Neuronal stem cell (in vitro differentiated cells): ENCODE measurements around the gene SH2D2A.

Experiments used
- DNase-seq: peaks from one replicate; pipeline ENCODE4 v3.0.0-alpha.2; 2013; ENCODE audit warnings: low spot score
- H2AFZ ChIP-seq: one replicate; pipeline ENCODE4 v1.6.1; 2013; ENCODE audit warnings: mild to moderate bottlenecking, low read length, inconsistent platforms
- H2AK5ac ChIP-seq: 2 replicates; pipeline ENCODE4 v1.6.1; 2013; ENCODE audit warnings: low read depth, mild to moderate bottlenecking, inconsistent platforms, low read length, moderate library complexity, mixed read lengths
- H2BK120ac ChIP-seq: 2 replicates; pipeline ENCODE4 v1.6.1; 2013; ENCODE audit warnings: low read depth, mild to moderate bottlenecking, inconsistent platforms, low read length, moderate library complexity, mixed read lengths
- H2BK12ac ChIP-seq: one replicate; pipeline ENCODE4 v1.6.1; 2013; ENCODE audit warnings: low read length, inconsistent platforms
- H2BK15ac ChIP-seq: 2 replicates; pipeline ENCODE4 v1.6.1; 2013; ENCODE audit warnings: mild to moderate bottlenecking, low read length, inconsistent platforms, mixed read lengths
- H2BK5ac ChIP-seq: one replicate; pipeline ENCODE4 v1.6.1; 2013; ENCODE audit warnings: inconsistent platforms, mild to moderate bottlenecking, low read length, moderate library complexity
- H3K14ac ChIP-seq: one replicate; pipeline ENCODE4 v1.6.1; 2013; ENCODE audit warnings: low read length, inconsistent platforms
- H3K18ac ChIP-seq: 2 replicates; pipeline ENCODE4 v1.6.1; 2013; ENCODE audit warnings: low read length, inconsistent platforms
- H3K23ac ChIP-seq: 2 replicates; pipeline ENCODE4 v1.6.1; 2013; ENCODE audit warnings: low read depth, mild to moderate bottlenecking, mixed read lengths, low read length, inconsistent platforms; ENCODE audit not compliant: poor library complexity
- H3K27ac ChIP-seq: replicated peaks from 3 replicates; pipeline ENCODE4 v1.5.1; 2013; ENCODE audit warnings: low read length, inconsistent platforms
- H3K27me3 ChIP-seq, 3 experiments: 2 replicates each; pipeline ENCODE4 v1.6.1; 2013; ENCODE audit warnings: low read length in 3 of 3, mild to moderate bottlenecking in 2 of 3, inconsistent platforms in 1 of 3, low read depth in 1 of 3, mixed read lengths in 1 of 3, moderate library complexity in 1 of 3; ENCODE audit not compliant: control insufficient read depth in 3 of 3, insufficient read depth in 3 of 3
- H3K36me3 ChIP-seq, 2 donors: replicated peaks in 1 of 2; 2 replicates each; pipeline ENCODE4 v1.6.1; 2013; ENCODE audit warnings: low read length in 2 of 2; ENCODE audit not compliant: control insufficient read depth in 2 of 2, insufficient read depth in 2 of 2
- H3K4ac ChIP-seq: 2 replicates; pipeline ENCODE4 v1.6.1; 2013; ENCODE audit warnings: inconsistent platforms, mild to moderate bottlenecking, low read length, moderate library complexity
- H3K4me1 ChIP-seq, 2 donors: 1 replicate in 1 of 2; 2 replicates in 1 of 2; pipeline ENCODE4 v1.6.1; 2013; ENCODE audit warnings: low read length in 2 of 2, low read depth in 1 of 2; ENCODE audit not compliant: control insufficient read depth in 2 of 2, insufficient read depth in 1 of 2
- H3K4me2 ChIP-seq: one replicate; pipeline ENCODE4 v1.6.1; 2013; ENCODE audit warnings: mild to moderate bottlenecking, low read length, inconsistent platforms; ENCODE audit not compliant: insufficient read depth, poor library complexity, severe bottlenecking
- H3K4me3 ChIP-seq, 2 donors: 2 replicates each; pipeline ENCODE4 v1.5.1; 2013; ENCODE audit warnings: low read length in 2 of 2, mild to moderate bottlenecking in 2 of 2, inconsistent platforms in 1 of 2, moderate library complexity in 1 of 2
- H3K79me1 ChIP-seq: one replicate; pipeline ENCODE4 v1.6.1; 2013; ENCODE audit warnings: low read depth, mild to moderate bottlenecking, inconsistent platforms, low read length, moderate library complexity
- H3K9ac ChIP-seq: one replicate; pipeline ENCODE4 v1.6.1; 2013; ENCODE audit warnings: mild to moderate bottlenecking, low read depth, low read length, inconsistent platforms; ENCODE audit not compliant: poor library complexity
- H3K9me3 ChIP-seq, 2 donors: replicated peaks in 1 of 2; 2 replicates each; pipeline versions ENCODE3 to v1.6.1; 2013; ENCODE audit warnings: low read length in 2 of 2, mild to moderate bottlenecking in 2 of 2, inconsistent platforms in 1 of 2, low read depth in 1 of 2, mixed read lengths in 1 of 2, moderate library complexity in 1 of 2; ENCODE audit not compliant: control insufficient read depth in 2 of 2, insufficient read depth in 1 of 2
- H4K8ac ChIP-seq: one replicate; pipeline ENCODE4 v1.6.1; 2013; ENCODE audit warnings: low read depth, mild to moderate bottlenecking, inconsistent platforms, low read length, moderate library complexity
- H4K91ac ChIP-seq: one replicate; pipeline ENCODE4 v1.6.1; 2013; ENCODE audit warnings: low read length, low read depth, mild to moderate bottlenecking, inconsistent platforms; ENCODE audit not compliant: poor library complexity
- WGBS, 2 donors: extraction: QIAGEN DNeasy Blood & Tissue Kit; methylation state at CpG; one replicate each; pipeline ENCODE4 v1.1.7; 2013; ENCODE audit warnings: missing lambda C conversion rate in 2 of 2, mixed read lengths in 1 of 2; ENCODE audit not compliant: insufficient read length in 2 of 2, insufficient replicate concordance in 1 of 2; ENCODE audit errors: extremely low coverage in 2 of 2; 5-methylcytosine and 5-hydroxymethylcytosine counted together

SH2D2A gene

GRCh38 chr1:156838972-156839371 lies 22.3 kb upstream of the SH2D2A start:
- peak overlapping the region; percentile 48 for H2AK5ac ChIP-seq
- peaks cover 12 to 13% of the 10 kb centered on the region in 2 donors for H3K4me1 ChIP-seq
- H4K91ac ChIP-seq = no peak overlapping the region
- H3K9me3 ChIP-seq = no peaks in the 10 kb centered on the region
- H3K4me3 ChIP-seq = peak overlapping the region in 1 of 2 donors; percentile 40
- WGBS, 2 donors = no CpG with 5 or more reads among the region's 7 CpGs
- H2BK5ac ChIP-seq = no peak overlapping the region
- H2BK120ac ChIP-seq = no peak overlapping the region
- H3K36me3 ChIP-seq = no peaks in the 10 kb centered on the region
- H3K27ac ChIP-seq = no peak overlapping the region
- peak overlapping the region; percentile 51 for H3K23ac ChIP-seq
- no peak overlapping the region for H2BK15ac ChIP-seq
- H2BK12ac ChIP-seq = no peak overlapping the region
- no peak overlapping the region for H3K9ac ChIP-seq
- H3K79me1 ChIP-seq = no peaks in the 10 kb centered on the region
- H3K18ac ChIP-seq = peak overlapping the region; percentile 8
- peaks cover 3 to 67% (median 16%) of the 10 kb centered on the region in 3 experiments for H3K27me3 ChIP-seq
- no peak overlapping the region for H4K8ac ChIP-seq
- no peak overlapping the region for H3K4me2 ChIP-seq
- no peak overlapping the region for H3K4ac ChIP-seq
- no peak for DNase-seq
- no peak overlapping the region for H3K14ac ChIP-seq
- H2AFZ ChIP-seq = no peak overlapping the region

DNA sequence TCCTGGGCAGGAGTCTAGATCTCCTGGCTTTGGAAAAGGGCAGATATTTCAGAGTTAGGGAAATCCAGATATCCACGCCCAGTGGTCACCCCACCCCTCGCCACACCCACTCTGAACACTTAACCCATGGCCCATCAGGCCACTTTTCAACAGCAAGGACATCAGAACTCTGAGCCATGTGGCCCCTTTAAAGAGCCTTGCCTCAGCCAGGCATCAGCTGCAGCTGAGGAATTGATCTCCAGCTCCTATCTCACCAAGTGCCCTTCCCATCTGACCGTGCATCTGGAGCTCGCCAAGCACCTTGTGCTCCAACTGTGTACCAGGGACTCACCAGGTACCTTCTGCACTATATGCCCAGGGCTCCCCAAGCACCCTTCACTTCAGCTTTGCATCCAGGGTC lies 20.2 kb upstream of the SH2D2A start:
- Histone ChIP-seq H2BK15ac (no peak overlapping the region), H3K27me3 (peaks cover 0 to 67% (median 1%) of the 10 kb centered on the region in 3 experiments), H3K36me3 (no peaks in the 10 kb centered on the region), H3K18ac (no peak overlapping the region), H4K8ac (no peak overlapping the region), H3K9me3 (no peaks in the 10 kb centered on the region), H2AFZ (no peak overlapping the region), H3K4ac (no peak overlapping the region), H3K14ac (no peak overlapping the region), H4K91ac (no peak overlapping the region), H3K9ac (no peak overlapping the region), H2BK120ac (no peak overlapping the region), H2AK5ac (no peak overlapping the region), H3K4me1 (peaks cover 12 to 13% of the 10 kb centered on the region in 2 donors), H3K79me1 (no peaks in the 10 kb centered on the region), H3K27ac (no peak overlapping the region), H3K23ac (no peak overlapping the region), H2BK12ac (no peak overlapping the region), H3K4me2 (no peak overlapping the region), H3K4me3 (no peak overlapping the region), H2BK5ac (no peak overlapping the region)
- no peak for DNase-seq
- WGBS, 2 donors = no CpG with 5 or more reads among the region's 4 CpGs

- DNase-seq = no peak
- no peak overlapping the region for H3K27ac ChIP-seq
- no peak overlapping the region for H3K4me2 ChIP-seq
- H3K9me3 ChIP-seq = no peaks in the 10 kb centered on the region
- no peak overlapping the region for H3K9ac ChIP-seq
- H4K91ac ChIP-seq = no peak overlapping the region
- H3K18ac ChIP-seq = no peak overlapping the region
- H3K36me3 ChIP-seq = no peaks in the 10 kb centered on the region
- no peak overlapping the region for H3K14ac ChIP-seq
- H2AFZ ChIP-seq = no peak overlapping the region
- no peak overlapping the region for H2AK5ac ChIP-seq
- H2BK12ac ChIP-seq = no peak overlapping the region
- H3K4me3 ChIP-seq = no peak overlapping the region
- no peak overlapping the region for H2BK120ac ChIP-seq
- peaks cover 0 to 68% (median 0%) of the 10 kb centered on the region in 3 experiments for H3K27me3 ChIP-seq
- H4K8ac ChIP-seq = no peak overlapping the region
- H3K4ac ChIP-seq = no peak overlapping the region
- no peaks in the 10 kb centered on the region for H3K79me1 ChIP-seq
- H2BK5ac ChIP-seq = no peak overlapping the region
- WGBS, 2 donors = no CpG with 5 or more reads among the region's 5 CpGs
- H3K23ac ChIP-seq = no peak overlapping the region
- H2BK15ac ChIP-seq = no peak overlapping the region
- peaks cover 12 to 13% of the 10 kb centered on the region in 2 donors for H3K4me1 ChIP-seq
Observed at GRCh38 chr1:156836041-156836654, 19.5 kb upstream of the SH2D2A start.

DNA sequence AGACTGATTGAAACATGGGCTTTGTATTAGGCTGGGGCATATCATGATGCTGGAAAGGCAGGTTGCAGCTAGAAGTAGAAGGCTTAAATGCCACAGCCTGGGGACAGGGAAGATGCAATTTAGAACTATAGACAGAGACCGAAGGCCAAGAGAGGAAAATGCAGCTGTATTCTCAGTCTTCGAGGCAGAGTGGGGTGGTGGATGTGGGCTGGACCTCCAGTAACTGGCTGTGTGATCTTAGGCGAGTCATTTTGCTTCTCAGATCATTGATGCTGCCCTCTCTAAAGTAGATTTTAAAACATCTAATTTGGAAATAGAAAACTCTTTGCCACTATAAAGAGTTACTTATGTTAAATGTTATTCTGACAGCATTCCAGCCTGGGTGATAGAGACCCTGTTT lies 17.7 kb upstream of the SH2D2A start:
- H3K9ac ChIP-seq = no peak overlapping the region
- no peak overlapping the region for H3K14ac ChIP-seq
- H2AK5ac ChIP-seq = no peak overlapping the region
- H2AFZ ChIP-seq = no peak overlapping the region
- no peak overlapping the region for H3K4me2 ChIP-seq
- H2BK12ac ChIP-seq = no peak overlapping the region
- no peak overlapping the region for H2BK120ac ChIP-seq
- peaks cover 4% of the 10 kb centered on the region in 2 donors for H3K4me1 ChIP-seq
- no peaks in the 10 kb centered on the region for H3K9me3 ChIP-seq
- no peaks in the 10 kb centered on the region for H3K36me3 ChIP-seq
- no peak overlapping the region for H2BK5ac ChIP-seq
- WGBS, 2 donors = no CpG with 5 or more reads among the region's 3 CpGs
- H3K27ac ChIP-seq = no peak overlapping the region
- H3K4ac ChIP-seq = no peak overlapping the region
- no peak overlapping the region for H3K18ac ChIP-seq
- DNase-seq = no peak
- peaks cover 0 to 76% (median 0%) of the 10 kb centered on the region in 3 experiments for H3K27me3 ChIP-seq
- no peak overlapping the region for H3K23ac ChIP-seq
- no peak overlapping the region for H4K91ac ChIP-seq
- no peak overlapping the region for H4K8ac ChIP-seq
- no peak overlapping the region for H3K4me3 ChIP-seq
- no peak overlapping the region for H2BK15ac ChIP-seq
- no peaks in the 10 kb centered on the region for H3K79me1 ChIP-seq
